ENCODE measurements around the gene ARHGAP12.

Gene ARHGAP12

GRCh38 chr10:31948021-31948420 is 19.4 kb upstream of the ARHGAP12 start:
- no peak for DNase-seq (ENCODE audit: low spot score)

GRCh38 chr10:31947144-31947926 is 18.7 kb upstream of the ARHGAP12 start:
- FAIRE-seq (peak; percentile 78), DNase-seq (ENCODE audit: low spot score) (peak; percentile 71)

More at GRCh38 chr10:31948021-31948420, 19.4 kb upstream of the ARHGAP12 start:
- no peak for FAIRE-seq

- FAIRE-seq (no peak), DNase-seq (ENCODE audit: low spot score) (no peak)
These were observed 16.8 kb upstream of the ARHGAP12 start for GRCh38 chr10:31945392-31945791.

GRCh38 chr10:31944071-31944433 is 15.4 kb upstream of the ARHGAP12 start:
- FAIRE-seq (no peak), DNase-seq (ENCODE audit: low spot score) (no peak)

- FAIRE-seq: no peak
- no peak for DNase-seq (ENCODE audit: low spot score)
These were observed 14.3 kb upstream of the ARHGAP12 start for GRCh38 chr10:31942892-31943291.

- FAIRE-seq: no peak
- DNase-seq (ENCODE audit: low spot score): no peak
These were observed 13.8 kb upstream of the ARHGAP12 start for GRCh38 chr10:31942435-31942834.

GRCh38 chr10:31940839-31941653 is 12.4 kb upstream of the ARHGAP12 start:
- peak; percentile 89 for FAIRE-seq
- peak; percentile 83 for DNase-seq (ENCODE audit: low spot score)

GRCh38 chr10:31939797-31940708 is 11.4 kb upstream of the ARHGAP12 start:
- FAIRE-seq (no peak), DNase-seq (ENCODE audit: low spot score) (no peak)

- DNase-seq (ENCODE audit: low spot score): no peak
- no peak for FAIRE-seq
These were observed 8.7 kb upstream of the ARHGAP12 start for GRCh38 chr10:31937371-31937770.

- FAIRE-seq (no peak), DNase-seq (ENCODE audit: low spot score) (no peak)
These were observed 8.3 kb upstream of the ARHGAP12 start for GRCh38 chr10:31936933-31937332.

- DNase-seq (ENCODE audit: low spot score) (no peak), FAIRE-seq (no peak)
These were observed 7.5 kb upstream of the ARHGAP12 start for GRCh38 chr10:31936086-31936485.

GRCh38 chr10:31935678-31936077 is 7.0 kb upstream of the ARHGAP12 start:
- no peak for FAIRE-seq
- DNase-seq (ENCODE audit: low spot score): no peak

GRCh38 chr10:31932838-31933237 is 4.2 kb upstream of the ARHGAP12 start:
- FAIRE-seq: no peak
- no peak for DNase-seq (ENCODE audit: low spot score)

- FAIRE-seq (no peak), DNase-seq (ENCODE audit: low spot score) (no peak)
These were observed 2.2 kb upstream of the ARHGAP12 start for GRCh38 chr10:31930856-31931255.

- FAIRE-seq (no peak), DNase-seq (ENCODE audit: low spot score) (no peak)
These were observed 1.6 kb upstream of the ARHGAP12 start for GRCh38 chr10:31930023-31930751.

- peak; percentile 60 for DNase-seq (ENCODE audit: low spot score)
- no peak for FAIRE-seq
These were observed 811 bp upstream of the ARHGAP12 start for GRCh38 chr10:31929261-31930022.

- DNase-seq (ENCODE audit: low spot score) (peak; percentile 70), FAIRE-seq (no peak)
These were observed 615 bp downstream of the ARHGAP12 start for GRCh38 chr10:31927884-31928548.

GRCh38 chr10:31927565-31927883 is 1.1 kb downstream of the ARHGAP12 start:
- FAIRE-seq: no peak
- DNase-seq (ENCODE audit: low spot score): no peak

GRCh38 chr10:31926765-31927564 is 1.7 kb downstream of the ARHGAP12 start:
- DNase-seq (ENCODE audit: low spot score): no peak
- no peak for FAIRE-seq
